HUES64 (cell line): ENCODE data around the gene BCL2A1.
"Not testable (repeated sequence)": the region's sequence is repeated elsewhere in the genome, so short reads cannot be mapped to it uniquely, and the experiment has no call there.

Source experiments
- H3K27ac ChIP-seq: 2 replicates; pipeline ENCODE4 v1.7.0; 2013; ENCODE audit warnings: low read depth, low read length, inconsistent platforms
- H3K27me3 ChIP-seq: 2 replicates; pipeline ENCODE4 v1.6.1; 2013; ENCODE audit warnings: mild to moderate bottlenecking, low read length; ENCODE audit not compliant: insufficient read depth
- H3K36me3 ChIP-seq: 2 replicates; pipeline ENCODE4 v1.6.1; 2013; ENCODE audit warnings: mild to moderate bottlenecking, low read length; ENCODE audit not compliant: insufficient read depth
- H3K4me1 ChIP-seq: 2 replicates; pipeline ENCODE4 v1.6.1; 2013; ENCODE audit warnings: mild to moderate bottlenecking, low read length, moderate library complexity; ENCODE audit not compliant: insufficient read depth
- H3K4me3 ChIP-seq: 2 replicates; pipeline ENCODE4 v1.5.1; 2013; ENCODE audit warnings: mild to moderate bottlenecking, low read length, moderate library complexity
- H3K9ac ChIP-seq: 2 replicates; pipeline ENCODE4 v1.6.1; 2013; ENCODE audit warnings: mild to moderate bottlenecking, low read depth, low read length
- H3K9me3 ChIP-seq: 2 replicates; pipeline ENCODE4 v1.6.1; 2013; ENCODE audit warnings: low read depth, low read length; ENCODE audit not compliant: insufficient read depth
- WGBS: fragments of 150-250, 120-280 bp; methylation state at CpG from one replicate; pipeline ENCODE4 v1.1.7; 2013; ENCODE audit warnings: missing lambda C conversion rate; 5-methylcytosine and 5-hydroxymethylcytosine counted together

The BCL2A1 gene

DNA sequence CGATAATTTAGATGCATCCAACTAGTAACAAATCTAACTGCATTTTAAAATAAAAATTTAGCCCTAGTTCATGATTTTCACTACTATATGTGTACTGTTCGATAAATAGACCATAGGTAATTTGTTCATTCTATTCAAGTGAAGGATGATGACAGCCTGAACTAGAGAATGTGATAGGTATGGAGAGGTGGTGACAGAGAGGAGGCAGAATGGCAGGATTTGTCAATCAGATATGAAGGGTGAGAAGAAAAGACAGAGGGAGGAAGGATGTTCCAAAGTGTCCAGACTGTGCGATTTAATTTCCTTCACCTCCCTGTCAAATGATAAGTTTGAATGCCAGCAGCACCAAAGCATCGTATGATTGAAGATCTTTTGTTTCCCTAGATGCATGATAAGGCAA is 31.6 kb downstream of the BCL2A1 start:
- Histone ChIP-seq H3K4me1 (no peaks in the 10 kb centered on the region), H3K27ac (no peak overlapping the region), H3K27me3 (no peaks in the 10 kb centered on the region), H3K36me3 (no peaks in the 10 kb centered on the region), H3K9ac (no peak overlapping the region), H3K4me3 (no peak overlapping the region), H3K9me3 (no peaks in the 10 kb centered on the region)
- 97% methylated on average over 4 of the region's 4 CpGs for WGBS

DNA sequence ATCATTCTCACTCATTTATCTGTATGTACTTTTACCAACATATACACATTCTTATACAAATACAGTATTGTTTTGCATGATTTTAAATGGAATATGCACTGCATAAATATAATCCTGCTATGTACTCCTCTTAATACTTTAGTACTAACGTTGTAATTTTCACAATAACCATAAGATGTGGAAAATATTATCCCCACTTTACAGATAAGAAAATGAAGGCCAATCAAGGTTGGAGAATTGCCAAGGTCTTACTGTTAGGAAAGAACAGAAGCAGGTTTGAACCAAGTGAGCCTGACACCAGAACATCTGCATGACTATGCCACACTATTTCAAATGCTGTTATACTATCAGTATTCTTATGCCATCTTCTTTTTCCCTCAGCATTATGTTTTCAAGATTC is 32.9 kb downstream of the BCL2A1 start:
- Histone ChIP-seq H3K9me3 (no peaks in the 10 kb centered on the region), H3K36me3 (no peaks in the 10 kb centered on the region), H3K27me3 (no peaks in the 10 kb centered on the region), H3K27ac (no peak overlapping the region), H3K9ac (no peak overlapping the region), H3K4me3 (no peak overlapping the region), H3K4me1 (no peaks in the 10 kb centered on the region)
- no CpG with 5 or more reads among the region's 1 CpG for WGBS

DNA sequence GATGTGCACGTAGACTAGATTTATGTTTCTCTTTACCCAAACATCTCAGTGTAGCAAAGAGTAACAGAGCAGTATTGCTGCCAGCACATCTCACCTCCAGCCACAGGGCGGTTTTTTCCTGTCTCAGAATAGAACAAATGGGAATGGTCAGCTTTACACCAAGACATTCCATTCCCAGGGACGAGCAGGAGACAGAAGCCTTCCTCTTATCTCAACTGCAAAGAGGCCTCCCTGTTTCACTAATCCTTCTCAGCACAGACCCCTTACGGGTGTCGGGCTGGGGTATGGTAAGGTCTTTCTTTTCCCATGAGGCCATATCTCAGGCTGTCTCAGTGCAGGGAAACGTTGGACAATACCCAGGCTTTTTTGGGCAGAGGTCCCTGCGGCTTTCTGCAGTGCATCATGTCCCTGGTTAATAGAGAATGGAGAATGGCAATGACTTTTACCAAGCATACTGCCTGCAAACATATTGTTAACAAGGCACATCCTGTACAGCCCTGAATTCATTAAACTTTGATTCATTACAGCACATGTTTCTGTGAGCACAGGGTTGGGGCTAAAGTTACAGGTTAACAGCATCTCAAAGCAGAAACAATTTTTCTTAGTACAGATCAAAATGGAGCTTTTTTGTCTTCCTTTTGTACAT is 35.3 kb downstream of the BCL2A1 start:
- not testable (repeated sequence) for H3K9ac ChIP-seq, H3K36me3 ChIP-seq, H3K4me3 ChIP-seq, H3K9me3 ChIP-seq, H3K27me3 ChIP-seq, H3K4me1 ChIP-seq, H3K27ac ChIP-seq
- 76% methylated on average over 7 of the region's 7 CpGs for WGBS

GRCh38 chr15:79933231-79933630 is 37.8 kb downstream of the BCL2A1 start:
- Histone ChIP-seq H3K27me3 (no peaks in the 10 kb centered on the region), H3K9me3 (no peaks in the 10 kb centered on the region), H3K9ac (no peak overlapping the region), H3K27ac (no peak overlapping the region), H3K36me3 (no peaks in the 10 kb centered on the region), H3K4me3 (no peak overlapping the region), H3K4me1 (no peaks in the 10 kb centered on the region)
- 85% methylated on average over 3 of the region's 3 CpGs for WGBS

DNA sequence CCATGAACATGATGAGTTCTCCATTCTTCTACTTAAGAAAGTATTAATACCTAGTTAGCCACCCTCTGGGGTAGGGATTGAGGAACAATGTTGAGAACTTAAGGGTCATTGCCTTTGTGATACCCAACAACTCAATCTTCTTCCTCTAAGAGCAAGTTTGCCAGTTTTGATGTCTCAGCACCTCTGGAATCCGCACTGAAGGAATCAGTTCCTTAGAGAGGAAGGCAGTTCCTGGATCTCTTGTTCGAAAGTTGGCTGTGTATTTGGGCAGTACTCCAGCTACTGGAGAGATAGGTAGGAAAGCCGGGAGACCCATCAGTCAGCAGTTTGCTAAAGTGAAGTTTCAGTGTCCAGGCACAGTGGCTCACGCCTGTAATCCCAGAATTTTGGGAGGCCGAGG is 38.5 kb downstream of the BCL2A1 start:
- Histone ChIP-seq H3K9ac (no peak overlapping the region), H3K4me1 (no peaks in the 10 kb centered on the region), H3K27me3 (no peaks in the 10 kb centered on the region), H3K36me3 (no peaks in the 10 kb centered on the region), H3K4me3 (no peak overlapping the region), H3K27ac (no peak overlapping the region), H3K9me3 (no peaks in the 10 kb centered on the region)
- WGBS, result 94% methylated on average over 5 of the region's 5 CpGs

GRCh38 chr15:79930516-79930915 is 40.5 kb downstream of the BCL2A1 start:
- no peaks in the 10 kb centered on the region for H3K4me1 ChIP-seq
- no peaks in the 10 kb centered on the region for H3K9me3 ChIP-seq
- no peaks in the 10 kb centered on the region for H3K36me3 ChIP-seq
- H3K27ac ChIP-seq, result no peak overlapping the region
- no peak overlapping the region for H3K4me3 ChIP-seq
- no peaks in the 10 kb centered on the region for H3K27me3 ChIP-seq
- WGBS, result 91% methylated on average over 4 of the region's 5 CpGs
- no peak overlapping the region for H3K9ac ChIP-seq

GRCh38 chr15:79929412-79929811 is 41.6 kb downstream of the BCL2A1 start:
- Histone ChIP-seq H3K4me3 (no peak overlapping the region), H3K4me1 (no peaks in the 10 kb centered on the region), H3K36me3 (no peaks in the 10 kb centered on the region), H3K27ac (no peak overlapping the region), H3K9ac (no peak overlapping the region), H3K9me3 (no peaks in the 10 kb centered on the region), H3K27me3 (no peaks in the 10 kb centered on the region)
- WGBS, result 85% methylated on average over 2 of the region's 2 CpGs

GRCh38 chr15:79926116-79926515 is 44.9 kb downstream of the BCL2A1 start:
- not testable (repeated sequence) for H3K4me1 ChIP-seq, H3K9ac ChIP-seq, H3K27ac ChIP-seq, H3K27me3 ChIP-seq, H3K4me3 ChIP-seq, H3K36me3 ChIP-seq
- H3K9me3 ChIP-seq, result peaks cover 11% of the 10 kb centered on the region
- 95% methylated on average over 36 of the region's 36 CpGs for WGBS

- Histone ChIP-seq H3K9ac (0 out of 2 replicates have a peak overlapping the region, but pooled peaks have one; percentile 84), H3K4me3 (peak overlapping the region; percentile 97), H3K36me3 (peaks cover 21% of the 10 kb centered on the region), H3K27ac (peak overlapping the region; percentile 21; the same call in 1 of the 2 replicates), H3K9me3 (peaks cover 28% of the 10 kb centered on the region), H3K4me1 (no peaks in the 10 kb centered on the region; the same call in 1 of the 2 replicates), H3K27me3 (no peaks in the 10 kb centered on the region)
- 95% methylated on average over 24 of the region's 24 CpGs for WGBS
Observed at GRCh38 chr15:79924379-79924778, 46.6 kb downstream of the BCL2A1 start.

DNA sequence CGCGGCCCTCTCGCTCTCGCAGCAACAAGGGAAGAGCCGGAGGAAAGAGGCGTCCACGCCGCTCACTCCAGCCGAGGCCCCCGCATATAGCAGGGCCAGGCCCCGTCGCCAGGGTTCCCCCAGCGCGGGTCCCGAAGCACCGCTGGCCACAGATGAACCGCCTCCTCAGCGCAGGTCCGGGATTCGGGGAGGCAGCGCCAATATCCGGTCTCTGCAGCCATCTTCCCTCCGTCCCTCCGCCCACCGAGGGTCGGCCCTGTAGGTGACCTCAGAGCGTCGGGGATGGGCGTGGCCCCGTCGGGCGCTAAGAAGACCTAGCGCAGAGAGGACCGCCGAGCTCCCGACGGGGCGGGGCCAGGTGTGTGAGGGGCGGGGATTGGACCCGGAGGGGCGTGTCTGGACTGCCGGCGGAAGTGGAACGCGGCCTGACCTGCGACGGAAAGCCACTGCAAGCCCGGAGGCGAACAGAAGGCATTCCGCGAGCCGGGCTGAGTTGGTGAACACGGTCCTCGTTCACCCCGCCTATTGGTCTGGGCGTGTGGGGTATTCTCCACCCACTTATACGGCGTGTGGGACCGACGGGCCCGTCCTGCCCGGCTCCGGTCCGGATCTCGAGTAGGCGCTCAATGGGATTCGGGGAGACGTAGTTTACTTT is 47.4 kb downstream of the BCL2A1 start:
- Histone ChIP-seq H3K4me3 (peak overlapping the region; percentile 97), H3K27ac (peak overlapping the region; percentile 97), H3K9ac (peak overlapping the region; percentile 94), H3K27me3 (no peaks in the 10 kb centered on the region), H3K36me3 (peaks cover 28% of the 10 kb centered on the region), H3K4me1 (no peaks in the 10 kb centered on the region; the same call in 1 of the 2 replicates), H3K9me3 (peaks cover 35% of the 10 kb centered on the region)
- under 1% methylated on average over 68 of the region's 68 CpGs for WGBS

DNA sequence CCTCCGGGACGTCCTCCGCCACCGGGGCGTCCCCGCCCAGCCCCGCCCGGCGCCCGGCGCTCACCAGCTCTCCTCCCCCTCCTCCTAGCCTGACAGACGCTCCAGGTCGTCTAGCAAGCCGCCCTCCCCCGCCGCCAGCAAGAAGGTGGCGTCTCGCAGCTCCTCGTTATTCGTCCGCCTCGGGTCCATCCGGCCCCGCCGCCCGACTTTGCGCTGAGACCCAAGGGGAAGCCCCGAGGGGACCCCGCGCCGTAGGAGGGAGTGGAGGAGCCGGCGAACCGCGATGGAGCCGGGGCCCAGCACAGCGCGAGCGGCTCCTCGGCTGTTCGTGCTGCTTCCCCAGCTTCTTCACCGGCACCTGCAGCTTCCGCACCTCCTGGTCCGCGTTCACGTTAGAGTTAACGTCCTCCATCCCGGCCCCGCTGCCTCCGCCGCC is 47.9 kb downstream of the BCL2A1 start:
- Histone ChIP-seq H3K9ac (peak overlapping the region; percentile 94), H3K9me3 (peaks cover 40% of the 10 kb centered on the region), H3K27me3 (no peaks in the 10 kb centered on the region), H3K4me1 (no peaks in the 10 kb centered on the region; the same call in 1 of the 2 replicates), H3K27ac (peak overlapping the region; percentile 97), H3K4me3 (peak overlapping the region; percentile 97), H3K36me3 (peaks cover 33% of the 10 kb centered on the region)
- WGBS, result under 1% methylated on average over 51 of the region's 51 CpGs
